Heart left ventricle (tissue), 16 donors: ENCODE data around the gene NTM. TPM values are rescaled to one million over a fixed set of nuclear protein-coding genes. Genes with fewer than 3 reads are reported as not detected.

Source experiments
- ATAC-seq, 4 donors: fragments of 200-7000 bp; cut with Tn5 transposase; one replicate each; pipeline ENCODE4 v1.9.1; 2020 to 2022; ENCODE audit warnings: moderate library complexity in 4 of 4, mild to moderate bottlenecking in 3 of 4, moderate number of reproducible peaks in 1 of 4
- DNase-seq, 5 donors: peaks; one replicate each; pipeline ENCODE4 v3.0.0-alpha.2; 2020
- H3K27ac ChIP-seq, 12 donors: fragments of 200-600 bp; sonication (generic) in 4 of 12; one replicate each; pipeline versions ENCODE4 v1.5.0 to v1.8.0; 2016 to 2022; ENCODE audit warnings: mild to moderate bottlenecking in 2 of 12
- H3K27me3 ChIP-seq, 9 donors: fragments of 200-600 bp; sonication (generic) in 2 of 9; one replicate each; pipeline versions ENCODE4 v1.5.1 to v1.8.0; 2016 to 2022; ENCODE audit warnings: mild to moderate bottlenecking in 3 of 9
- H3K36me3 ChIP-seq, 9 donors: fragments of 200-600 bp; sonication (generic) in 2 of 9; one replicate each; pipeline versions ENCODE4 v1.5.0 to v1.8.0; 2018 to 2022; ENCODE audit warnings: mild to moderate bottlenecking in 2 of 9
- H3K4me1 ChIP-seq, 12 donors: fragments of 200-600 bp; sonication (generic) in 4 of 12; one replicate each; pipeline versions ENCODE4 v1.5.0 to v1.8.0; 2016 to 2022; ENCODE audit warnings: mild to moderate bottlenecking in 3 of 12
- H3K4me3 ChIP-seq, 12 donors: fragments of 200-600 bp; sonication (generic) in 4 of 12; one replicate each; pipeline versions ENCODE4 v1.5.0 to v1.8.0; 2017 to 2022; ENCODE audit warnings: mild to moderate bottlenecking in 9 of 12, moderate library complexity in 4 of 12
- H3K9me3 ChIP-seq, 12 donors: fragments of 200-600 bp; sonication (generic) in 4 of 12; one replicate each; pipeline versions ENCODE4 v1.5.0 to v1.8.0; 2016 to 2022; ENCODE audit warnings: mild to moderate bottlenecking in 1 of 12
- CTCF ChIP-seq, 12 donors: fragments of 200-600 bp; sonication (generic) in 4 of 12; IDR thresholded peaks; one replicate each; pipeline versions ENCODE4 v1.5.0 to v1.8.0; 2018 to 2022; ENCODE audit warnings: antibody characterized with exemption in 12 of 12, mild to moderate bottlenecking in 5 of 12
- POLR2A ChIP-seq, 2 donors: fragments of 450-650 bp; IDR thresholded peaks; one replicate each; pipeline ENCODE4 v1.6.1; 2017; ENCODE audit warnings: antibody characterized with exemption in 2 of 2, mild to moderate bottlenecking in 2 of 2, moderate library complexity in 2 of 2
- WGBS, 4 donors: extraction: QIAGEN DNeasy Blood & Tissue Kit in 2 of 4; methylation state at CpG; one replicate each; pipeline versions ENCODE4 v1.1.5 to v1.1.7; 2013 to 2018; 5-methylcytosine and 5-hydroxymethylcytosine counted together
- intact Hi-C, 10 donors: fragments of 100-400 bp; cut with DNase I; formaldehyde crosslinking; loops; one replicate each; pipeline versions ENCODE4 v1.11.1 to v1.14.2; 2022
- polyA plus RNA-seq, 2 donors: library from polyadenylated mRNA; stranded (reverse); fragments of 200-250 nt; gene quantifications; one replicate each; pipeline ENCODE4 v1.2.3, GENCODE V29; 2013
- total RNA-seq, 9 donors: library from RNA; depleted of rRNA in 2 of 9; stranded (reverse); fragments of >200 nt in 2 of 9; fragmentation: NEBNext Ultra II Directional in 3 of 9; extraction: Animal tissue kit (Norgen Biotek cat#: 25700) in 3 of 9; gene quantifications; one replicate each; pipeline versions ENCODE4 v1.1.0 to v1.2.4, GENCODE V29; 2016 to 2023
- donor health status: ischemic (EF 13 %, LVEDD 7.1; RV severe dilation, severe dysfunction).
- donor health status: healthy with polysubstance abuse.
- donor health status: DM: no; HTN: yes; CAD: no.
- donor health status: DM: no; HTN: no; CAD: no.
- donor health status: ischemic (EF 25% LVEDD 6.9; RV normal size, moderate dysfunction).
- donor health status: ischemic (EF 25% LVEDD 5.7; RV mildly dilated, moderate dysfunction).
- donor health status: healthy.
- donor health status: DM: yes; HTN: yes; CAD: no.
- donor health status: ischemic (EF 35%, LVEDD 5.7; RV mildly dilated, moderate dysfunction).
- donor health status: nonischemic (EF 11% LVEDD 7.7; RV severe dilation, severe dysfunction).
- donor health status: DM: yes; HTN: yes; CAD: no.
- donor health status: PGD.
- donor health status: ischemic (EF 29% LVEDD 5.4; RV normal size, mild dysfunction).
- donor health status: nonischemic (EF 23%, LVEDD 6.1; RV moderate dilation, normal function).

The NTM gene
- total and polyA plus RNA-seq, 11 donors = 0.40 to 7.7 (median 1.5) TPM

GRCh38 chr11:131463649-131464425 is 93.4 kb downstream of the NTM start:
- peaks cover 0 to 42% (median 3%) of the 10 kb centered on the region in 9 donors for H3K27me3 ChIP-seq
- intact Hi-C loops = no loop called here
- H3K4me1 ChIP-seq = no peaks in the 10 kb centered on the region
- no peaks in the 10 kb centered on the region for H3K9me3 ChIP-seq
- 34 to 38% (median 34%) methylated on average over 23 of the region's 23 CpGs for WGBS, 4 donors
- no peak overlapping the region for H3K27ac ChIP-seq
- no peaks in the 10 kb centered on the region for H3K36me3 ChIP-seq
- H3K4me3 ChIP-seq = no peak overlapping the region
- TF ChIP-seq CTCF (IDR thresholded peaks at IDR 0.05) = no peak
- no peak for TF ChIP-seq POLR2A (IDR thresholded peaks at IDR 0.05)
- DNase-seq = no peak
- no peak for ATAC-seq

GRCh38 chr11:131464461-131464860 is 94.0 kb downstream of the NTM start:
- 36 to 56% (median 42%) methylated on average over 9 of the region's 9 CpGs for WGBS, 4 donors
- Histone ChIP-seq H3K4me3 (no peak overlapping the region), H3K27ac (no peak overlapping the region), H3K9me3 (no peaks in the 10 kb centered on the region), H3K36me3 (no peaks in the 10 kb centered on the region), H3K4me1 (no peaks in the 10 kb centered on the region), H3K27me3 (peaks cover 0 to 45% (median 3%) of the 10 kb centered on the region in 9 donors)
- ATAC-seq (no peak), DNase-seq (no peak)
- no peak for TF ChIP-seq CTCF (IDR thresholded peaks at IDR 0.05)
- TF ChIP-seq POLR2A (IDR thresholded peaks at IDR 0.05) = no peak
- intact Hi-C loops = no loop called here

- Histone ChIP-seq H3K36me3 (no peaks in the 10 kb centered on the region), H3K27ac (no peak overlapping the region), H3K4me1 (no peaks in the 10 kb centered on the region), H3K27me3 (peaks cover 0 to 50% (median 3%) of the 10 kb centered on the region in 9 donors), H3K4me3 (no peak overlapping the region), H3K9me3 (no peaks in the 10 kb centered on the region)
- TF ChIP-seq POLR2A (IDR thresholded peaks at IDR 0.05) = no peak
- WGBS, 4 donors = 90 to 96% (median 94%) methylated on average over 5 of the region's 5 CpGs
- intact Hi-C loops = no loop called here
- DNase-seq = no peak
- no peak for ATAC-seq
These were observed 94.6 kb downstream of the NTM start for GRCh38 chr11:131465039-131465438.

GRCh38 chr11:131465746-131466145 is 95.3 kb downstream of the NTM start:
- Histone ChIP-seq H3K27me3 (peaks cover 0 to 57% (median 3%) of the 10 kb centered on the region in 9 donors), H3K4me3 (no peak overlapping the region), H3K27ac (no peak overlapping the region), H3K4me1 (no peaks in the 10 kb centered on the region), H3K36me3 (no peaks in the 10 kb centered on the region), H3K9me3 (no peaks in the 10 kb centered on the region)
- WGBS, 4 donors = 57 to 67% (median 60%) methylated on average over 4 to 5 of the region's 5 CpGs
- DNase-seq (no peak), ATAC-seq (no peak)
- TF ChIP-seq CTCF (IDR thresholded peaks at IDR 0.05) (no peak), POLR2A (IDR thresholded peaks at IDR 0.05) (no peak)
- intact Hi-C loops = no loop called here
